Neural progenitor cell (in vitro differentiated cells): ENCODE results near the gene HCRTR1.
A peak's percentile ranks its signal among the peaks of the same experiment; 100 is the strongest.

Experiments used
- EZH2 ChIP-seq: fragments of 200-600 bp; sonication (generic); IDR thresholded peaks from 2 replicates; pipeline ENCODE4 v1.6.1; 2017; ENCODE audit warnings: antibody characterized with exemption, mild to moderate bottlenecking, moderate library complexity
- EZH2phosphoT487 ChIP-seq: fragments of 200-600 bp; sonication (generic); IDR thresholded peaks from 2 replicates; pipeline ENCODE4 v1.6.1; 2017; ENCODE audit warnings: antibody characterized with exemption
- TF ChIP-seq, protein P1 (sequence below): fragments of 200-600 bp; sonication (generic); IDR thresholded peaks from 2 replicates; pipeline ENCODE4 v1.5.1; 2017; ENCODE audit warnings: antibody characterized with exemption, mild to moderate bottlenecking

- TF ChIP-seq, protein P1, sequence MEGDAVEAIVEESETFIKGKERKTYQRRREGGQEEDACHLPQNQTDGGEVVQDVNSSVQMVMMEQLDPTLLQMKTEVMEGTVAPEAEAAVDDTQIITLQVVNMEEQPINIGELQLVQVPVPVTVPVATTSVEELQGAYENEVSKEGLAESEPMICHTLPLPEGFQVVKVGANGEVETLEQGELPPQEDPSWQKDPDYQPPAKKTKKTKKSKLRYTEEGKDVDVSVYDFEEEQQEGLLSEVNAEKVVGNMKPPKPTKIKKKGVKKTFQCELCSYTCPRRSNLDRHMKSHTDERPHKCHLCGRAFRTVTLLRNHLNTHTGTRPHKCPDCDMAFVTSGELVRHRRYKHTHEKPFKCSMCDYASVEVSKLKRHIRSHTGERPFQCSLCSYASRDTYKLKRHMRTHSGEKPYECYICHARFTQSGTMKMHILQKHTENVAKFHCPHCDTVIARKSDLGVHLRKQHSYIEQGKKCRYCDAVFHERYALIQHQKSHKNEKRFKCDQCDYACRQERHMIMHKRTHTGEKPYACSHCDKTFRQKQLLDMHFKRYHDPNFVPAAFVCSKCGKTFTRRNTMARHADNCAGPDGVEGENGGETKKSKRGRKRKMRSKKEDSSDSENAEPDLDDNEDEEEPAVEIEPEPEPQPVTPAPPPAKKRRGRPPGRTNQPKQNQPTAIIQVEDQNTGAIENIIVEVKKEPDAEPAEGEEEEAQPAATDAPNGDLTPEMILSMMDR = peak; percentile 30
- no peak for TF ChIP-seq EZH2
- no peak for TF ChIP-seq EZH2phosphoT487
Measured at GRCh38 chr1:31669786-31670592, 52.5 kb downstream of the HCRTR1 start.
